ENCODE data around the gene FZD4. TPM values are rescaled to one million over a fixed set of nuclear protein-coding genes. Genes with fewer than 3 reads are reported as not detected.

Gene FZD4
- total RNA-seq, 2 donors from 2014 or later: 52.1 to 53.9 TPM

DNA sequence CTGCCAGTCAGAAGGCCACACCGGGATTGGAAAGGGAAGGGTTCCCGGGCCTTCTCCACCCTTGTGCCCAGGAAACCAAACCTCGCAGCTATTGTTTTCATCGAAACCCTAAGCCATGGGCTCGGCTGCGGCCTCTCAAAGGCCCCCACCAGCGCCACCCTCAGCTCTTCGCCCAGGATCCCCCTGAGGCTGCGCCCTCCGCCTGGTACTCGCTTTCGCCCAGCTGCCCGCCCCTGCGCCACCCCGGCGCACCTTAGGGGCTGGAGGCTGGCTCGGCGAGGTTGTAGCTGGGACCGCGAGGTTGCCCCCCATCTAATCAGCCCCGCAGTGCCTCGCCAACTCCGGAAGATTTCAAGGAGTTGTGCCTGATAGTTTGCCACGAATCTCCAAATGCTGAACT, 49.0 kb downstream of the FZD4 start:
- no peak for DNase-seq
- WGBS, 2 experiments (ENCODE audit: insufficient coverage in 1 of 2, insufficient read length in 1 of 2): 93 to 96% methylated on average over 23 to 24 of the region's 24 CpGs
- no peaks in the 10 kb centered on the region for H3K9me3 Mint-ChIP-seq
- H3K27ac ChIP-seq (ENCODE audit: low read depth, low read length): no peak overlapping the region
- H3K36me3 Mint-ChIP-seq (ENCODE audit: low read depth): no peaks in the 10 kb centered on the region
- no peak overlapping the region for H3K9ac ChIP-seq (ENCODE audit: extremely low read depth, low read length, poor library complexity, severe bottlenecking)
- peaks cover 14% of the 10 kb centered on the region for H3K4me1 ChIP-seq (ENCODE audit: control insufficient read depth, insufficient read depth, low read length)
- no peak overlapping the region for H3K27ac Mint-ChIP-seq
- H3K27me3 Mint-ChIP-seq (ENCODE audit: insufficient read depth): peaks cover 26% of the 10 kb centered on the region
- no peaks in the 10 kb centered on the region for H3K9me3 ChIP-seq (ENCODE audit: control insufficient read depth, low read length)
- no peak overlapping the region for H3K4me3 ChIP-seq (ENCODE audit: low read length)
- no peak overlapping the region for H3K4me3 Mint-ChIP-seq
- no peaks in the 10 kb centered on the region for H3K36me3 ChIP-seq (ENCODE audit: control insufficient read depth, insufficient read depth, low read length)
- H3K4me1 Mint-ChIP-seq: peaks cover 26% of the 10 kb centered on the region
- peaks cover 3% of the 10 kb centered on the region for H3K27me3 ChIP-seq (ENCODE audit: control insufficient read depth, insufficient read depth, low read length, poor library complexity, severe bottlenecking)
- no peak for TF ChIP-seq CTCF (conservative IDR thresholded peaks at IDR 0.05)

DNA sequence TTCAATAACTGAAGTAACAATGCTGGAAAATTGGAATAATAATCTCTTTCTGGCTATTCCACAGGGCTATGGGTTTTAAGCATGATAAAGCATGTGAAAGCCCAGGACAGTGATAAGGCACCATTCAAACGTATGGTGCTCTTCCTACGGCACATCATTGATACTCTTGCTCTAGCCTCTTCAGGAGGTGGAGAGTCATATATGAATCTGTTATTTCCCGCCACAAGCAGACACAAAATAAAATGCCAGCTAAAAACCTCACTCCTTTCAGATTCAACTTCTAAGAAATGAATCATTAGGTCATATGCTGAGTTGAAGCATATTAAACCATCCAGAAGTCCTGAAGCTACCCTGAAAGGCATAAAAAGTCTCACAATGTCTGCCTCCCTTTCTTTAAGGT, 49.9 kb downstream of the FZD4 start:
- WGBS, 2 experiments (ENCODE audit: insufficient coverage in 1 of 2, insufficient read length in 1 of 2): 83 to 94% methylated on average over 2 to 3 of the region's 3 CpGs
- Histone ChIP-seq H3K27me3 (ENCODE audit: control insufficient read depth, insufficient read depth, low read length, poor library complexity, severe bottlenecking) (peaks cover 11% of the 10 kb centered on the region), H3K27ac (ENCODE audit: low read depth, low read length) (no peak overlapping the region), H3K36me3 (ENCODE audit: control insufficient read depth, insufficient read depth, low read length) (no peaks in the 10 kb centered on the region), H3K9me3 (ENCODE audit: control insufficient read depth, low read length) (no peaks in the 10 kb centered on the region), H3K4me1 (ENCODE audit: control insufficient read depth, insufficient read depth, low read length) (peaks cover 14% of the 10 kb centered on the region), H3K9ac (ENCODE audit: extremely low read depth, low read length, poor library complexity, severe bottlenecking) (no peak overlapping the region), H3K4me3 (ENCODE audit: low read length) (peak overlapping the region; percentile 29)
- Mint-ChIP-seq H3K27me3 (ENCODE audit: insufficient read depth) (peaks cover 35% of the 10 kb centered on the region), H3K9me3 (no peaks in the 10 kb centered on the region), H3K27ac (no peak overlapping the region), H3K4me1 (peaks cover 26% of the 10 kb centered on the region), H3K4me3 (no peak overlapping the region), H3K36me3 (ENCODE audit: low read depth) (no peaks in the 10 kb centered on the region)
- DNase-seq: no peak
- no peak for TF ChIP-seq CTCF (conservative IDR thresholded peaks at IDR 0.05)

GRCh38 chr11:86904001-86904400, 51.2 kb downstream of the FZD4 start:
- TF ChIP-seq CTCF (conservative IDR thresholded peaks at IDR 0.05): no peak
- no peaks in the 10 kb centered on the region for H3K9me3 Mint-ChIP-seq
- H3K4me1 Mint-ChIP-seq: peaks cover 26% of the 10 kb centered on the region
- peaks cover 46% of the 10 kb centered on the region for H3K27me3 Mint-ChIP-seq (ENCODE audit: insufficient read depth)
- no peak overlapping the region for H3K27ac ChIP-seq (ENCODE audit: low read depth, low read length)
- DNase-seq: no peak
- H3K27me3 ChIP-seq (ENCODE audit: control insufficient read depth, insufficient read depth, low read length, poor library complexity, severe bottlenecking): peaks cover 19% of the 10 kb centered on the region
- no peaks in the 10 kb centered on the region for H3K9me3 ChIP-seq (ENCODE audit: control insufficient read depth, low read length)
- no peaks in the 10 kb centered on the region for H3K36me3 Mint-ChIP-seq (ENCODE audit: low read depth)
- no peak overlapping the region for H3K9ac ChIP-seq (ENCODE audit: extremely low read depth, low read length, poor library complexity, severe bottlenecking)
- H3K27ac Mint-ChIP-seq: no peak overlapping the region
- H3K36me3 ChIP-seq (ENCODE audit: control insufficient read depth, insufficient read depth, low read length): no peaks in the 10 kb centered on the region
- H3K4me3 ChIP-seq (ENCODE audit: low read length): no peak overlapping the region
- no peak overlapping the region for H3K4me3 Mint-ChIP-seq
- peaks cover 14% of the 10 kb centered on the region for H3K4me1 ChIP-seq (ENCODE audit: control insufficient read depth, insufficient read depth, low read length)
- 87 to 92% methylated on average over 2 of the region's 2 CpGs for WGBS, 2 experiments (ENCODE audit: insufficient coverage in 1 of 2, insufficient read length in 1 of 2)
